GM23248 (cell line): ENCODE results near the gene SF3A1. TPM values are rescaled to one million over a fixed set of nuclear protein-coding genes. Genes with fewer than 3 reads are reported as not detected.

ENCODE experiments used
- DNase-seq: peaks from one replicate; pipeline ENCODE4 v3.0.0-alpha.2; 2015
- H2AFZ ChIP-seq: fragments of 200-600 bp; sonication (generic); 2 replicates; pipeline ENCODE4 v1.6.1; 2016; ENCODE audit warnings: antibody characterized with exemption
- H3F3A ChIP-seq: fragments of 200-600 bp; sonication (generic); 2 replicates; pipeline ENCODE4 v1.6.1; 2016; ENCODE audit warnings: mild to moderate bottlenecking, antibody characterized with exemption, mixed run types; ENCODE audit not compliant: insufficient read depth
- H3K27ac ChIP-seq: fragments of 200-600 bp; sonication (generic); 2 replicates; pipeline ENCODE4 v1.5.1; 2016; ENCODE audit warnings: mild to moderate bottlenecking
- H3K27me3 ChIP-seq: fragments of 200-600 bp; sonication (generic); replicated peaks from 2 replicates; pipeline ENCODE4 v1.6.1; 2016; ENCODE audit warnings: mild to moderate bottlenecking; ENCODE audit not compliant: insufficient read depth
- H3K36me3 ChIP-seq: fragments of 200-600 bp; sonication (generic); 2 replicates; pipeline ENCODE4 v1.6.1; 2016; ENCODE audit warnings: low read depth, mild to moderate bottlenecking
- H3K4me1 ChIP-seq: fragments of 200-600 bp; sonication (generic); 2 replicates; pipeline ENCODE4 v1.6.1; 2016; ENCODE audit warnings: mild to moderate bottlenecking; ENCODE audit not compliant: insufficient read depth
- H3K4me2 ChIP-seq: fragments of 200-600 bp; sonication (generic); one replicate; pipeline ENCODE4 v1.6.1; 2016; ENCODE audit warnings: mild to moderate bottlenecking; ENCODE audit not compliant: unreplicated experiment
- H3K4me3 ChIP-seq: fragments of 200-600 bp; sonication (generic); 2 replicates; pipeline ENCODE4 v1.5.1; 2016; ENCODE audit warnings: mild to moderate bottlenecking
- H3K79me2 ChIP-seq: fragments of 200-600 bp; sonication (generic); 2 replicates; pipeline ENCODE4 v1.6.1; 2016; ENCODE audit warnings: mild to moderate bottlenecking; ENCODE audit not compliant: insufficient read depth
- H3K9ac ChIP-seq: fragments of 200-600 bp; sonication (generic); 2 replicates; pipeline ENCODE4 v1.6.1; 2016; ENCODE audit warnings: mild to moderate bottlenecking
- H3K9me2 ChIP-seq: fragments of 200-600 bp; sonication (generic); 2 replicates; pipeline ENCODE4 v1.6.1; 2016; ENCODE audit warnings: mixed run types, mild to moderate bottlenecking, moderate library complexity; ENCODE audit not compliant: insufficient read depth
- H3K9me3 ChIP-seq: fragments of 200-600 bp; sonication (generic); one replicate; pipeline ENCODE4 v1.6.1; 2017; ENCODE audit warnings: low read depth
- H4K20me1 ChIP-seq: fragments of 200-600 bp; sonication (generic); 2 replicates; pipeline ENCODE4 v1.6.0; 2016; ENCODE audit not compliant: insufficient read depth
- EZH2 ChIP-seq: fragments of 200-600 bp; sonication (generic); IDR thresholded peaks from 2 replicates; pipeline ENCODE4 v1.6.1; 2018; ENCODE audit warnings: antibody characterized with exemption, mild to moderate bottlenecking; ENCODE audit not compliant: insufficient read depth, poor library complexity, severe bottlenecking
- EZH2phosphoT487 ChIP-seq: fragments of 200-600 bp; sonication (generic); IDR thresholded peaks from 2 replicates; pipeline ENCODE4 v1.6.1; 2018; ENCODE audit warnings: antibody characterized with exemption, moderate library complexity, mild to moderate bottlenecking, low read depth; ENCODE audit not compliant: insufficient read depth
- WGBS, 2 experiments: methylation state at CpG; one replicate each; pipeline ENCODE4 v1.1.6; 2015 to 2017; ENCODE audit warnings: low lambda C conversion rate in 2 of 2, low coverage in 1 of 2; ENCODE audit errors: missing lambda C conversion rate in 2 of 2; 5-methylcytosine and 5-hydroxymethylcytosine counted together
- in situ Hi-C: fragments of 300-500 bp; cut with MboI; formaldehyde crosslinking; loops from 2 replicates; pipeline ENCODE4 v1.15.0; 2020
- polyA plus RNA-seq: library from polyadenylated mRNA; unstranded; fragments of >200 nt; fragmentation: Nextera tagmentation; extraction: Ambion mirVana; gene quantifications from 2 replicates; pipeline ENCODE4 v1.2.1, GENCODE V29; 2016
- total RNA-seq: library from RNA; depleted of rRNA; stranded (reverse); fragments of >200 nt; shearing (Covaris generic); gene quantifications from 2 replicates; pipeline ENCODE4 v1.2.3, GENCODE V29; 2014

Gene SF3A1
- total and polyA plus RNA-seq, 2 experiments from 2014 or later, result 12.9 to 75.0 TPM

- no peak overlapping the region for H3K4me3 ChIP-seq
- H3K4me1 ChIP-seq, result peaks cover 21% of the 10 kb centered on the region
- no peak overlapping the region for H3K9ac ChIP-seq
- WGBS, 2 experiments, result 92 to 100% methylated on average over 3 of the region's 3 CpGs
- in situ Hi-C loops, result loop anchor here (10.0 kb wide), 1 partner anchor 289 kb away; no protein-coding TSS in a partner anchor
- H3F3A ChIP-seq, result peaks cover 5% of the 10 kb centered on the region
- H3K27me3 ChIP-seq, result no peaks in the 10 kb centered on the region
- no peaks in the 10 kb centered on the region for H3K9me3 ChIP-seq
- TF ChIP-seq EZH2phosphoT487 (no peak), EZH2 (no peak)
- peaks cover 30% of the 10 kb centered on the region for H3K79me2 ChIP-seq
- no peaks in the 10 kb centered on the region for H3K36me3 ChIP-seq
- no peaks in the 10 kb centered on the region for H3K9me2 ChIP-seq
- no peak overlapping the region for H3K27ac ChIP-seq
- H4K20me1 ChIP-seq, result no peaks in the 10 kb centered on the region
- no peak overlapping the region for H3K4me2 ChIP-seq
- no peak for DNase-seq
- no peak overlapping the region for H2AFZ ChIP-seq
These were observed 37.2 kb upstream of the SF3A1 start for GRCh38 chr22:30393885-30394284.

GRCh38 chr22:30393322-30393680 lies 36.6 kb upstream of the SF3A1 start:
- Histone ChIP-seq H3K4me1 (peaks cover 16% of the 10 kb centered on the region), H2AFZ (no peak overlapping the region), H3K27me3 (no peaks in the 10 kb centered on the region), H3K4me2 (no peak overlapping the region), H3K36me3 (no peaks in the 10 kb centered on the region), H3K79me2 (peaks cover 25% of the 10 kb centered on the region), H3K27ac (no peak overlapping the region), H3K9ac (no peak overlapping the region), H3F3A (no peaks in the 10 kb centered on the region), H3K9me2 (no peaks in the 10 kb centered on the region), H3K4me3 (no peak overlapping the region), H3K9me3 (no peaks in the 10 kb centered on the region), H4K20me1 (no peaks in the 10 kb centered on the region)
- no peak for TF ChIP-seq EZH2phosphoT487
- TF ChIP-seq EZH2, result no peak
- 82 to 91% methylated on average over 7 of the region's 7 CpGs for WGBS, 2 experiments
- no peak for DNase-seq
- in situ Hi-C loops, result loop anchor here (10.0 kb wide), 1 partner anchor 288 kb away; no protein-coding TSS in a partner anchor

GRCh38 chr22:30392661-30393321 lies 36.1 kb upstream of the SF3A1 start:
- 70 to 74% methylated on average over 9 of the region's 9 CpGs for WGBS, 2 experiments
- no peaks in the 10 kb centered on the region for H3F3A ChIP-seq
- no peaks in the 10 kb centered on the region for H3K9me2 ChIP-seq
- H3K27ac ChIP-seq, result no peak overlapping the region
- in situ Hi-C loops, result loop anchor here (10.0 kb wide), 1 partner anchor 288 kb away; no protein-coding TSS in a partner anchor
- H4K20me1 ChIP-seq, result no peaks in the 10 kb centered on the region
- H3K4me2 ChIP-seq, result no peak overlapping the region
- H2AFZ ChIP-seq, result no peak overlapping the region; the same call in 1 of the 2 replicates
- no peaks in the 10 kb centered on the region for H3K36me3 ChIP-seq
- H3K27me3 ChIP-seq, result no peaks in the 10 kb centered on the region
- no peak overlapping the region for H3K9ac ChIP-seq
- H3K9me3 ChIP-seq, result no peaks in the 10 kb centered on the region
- H3K79me2 ChIP-seq, result peaks cover 19% of the 10 kb centered on the region
- H3K4me1 ChIP-seq, result peaks cover 10% of the 10 kb centered on the region
- no peak overlapping the region for H3K4me3 ChIP-seq
- peak; percentile 40 for DNase-seq
- TF ChIP-seq EZH2 (no peak), EZH2phosphoT487 (no peak)

- no peak for TF ChIP-seq EZH2phosphoT487
- no peak for TF ChIP-seq EZH2
- Histone ChIP-seq H3K27ac (no peak overlapping the region), H3K4me2 (no peak overlapping the region), H3K9me2 (no peaks in the 10 kb centered on the region), H3K27me3 (no peaks in the 10 kb centered on the region), H2AFZ (0 out of 2 replicates have a peak overlapping the region, but pooled peaks have one; percentile 20), H3K36me3 (no peaks in the 10 kb centered on the region), H3K4me1 (peaks cover 14% of the 10 kb centered on the region), H3K9me3 (no peaks in the 10 kb centered on the region), H4K20me1 (no peaks in the 10 kb centered on the region), H3F3A (no peaks in the 10 kb centered on the region), H3K9ac (0 out of 2 replicates have a peak overlapping the region, but pooled peaks have one; percentile 34), H3K4me3 (no peak overlapping the region), H3K79me2 (peaks cover 3% of the 10 kb centered on the region; the same call in 1 of the 2 replicates)
- in situ Hi-C loops, result loop anchor here (10.0 kb wide), 1 partner anchor 286 kb away; no protein-coding TSS in a partner anchor
- peak; percentile 78 for DNase-seq
- 63 to 71% methylated on average over 5 of the region's 5 CpGs for WGBS, 2 experiments
These were observed 34.4 kb upstream of the SF3A1 start for GRCh38 chr22:30390974-30391691.
